GM20000 (cell line): ENCODE data around the gene CADM2.
"Not testable (repeated sequence)": the region's sequence is repeated elsewhere in the genome, so short reads cannot be mapped to it uniquely, and the experiment has no call there.

ENCODE experiments used
- DNase-seq: peaks from one replicate; pipeline ENCODE4 v3.0.0; 2012; ENCODE audit warnings: low spot score
- TF ChIP-seq, protein P1 (sequence below): IDR thresholded peaks from 2 replicates; pipeline ENCODE4 v1.5.1; 2012; ENCODE audit warnings: mild to moderate bottlenecking, control low read depth; ENCODE audit errors: extremely low read depth, missing control alignments

CADM2 gene

GRCh38 chr3:85483986-85484385, 525.2 kb downstream of the CADM2 start:
- TF ChIP-seq, protein P1, sequence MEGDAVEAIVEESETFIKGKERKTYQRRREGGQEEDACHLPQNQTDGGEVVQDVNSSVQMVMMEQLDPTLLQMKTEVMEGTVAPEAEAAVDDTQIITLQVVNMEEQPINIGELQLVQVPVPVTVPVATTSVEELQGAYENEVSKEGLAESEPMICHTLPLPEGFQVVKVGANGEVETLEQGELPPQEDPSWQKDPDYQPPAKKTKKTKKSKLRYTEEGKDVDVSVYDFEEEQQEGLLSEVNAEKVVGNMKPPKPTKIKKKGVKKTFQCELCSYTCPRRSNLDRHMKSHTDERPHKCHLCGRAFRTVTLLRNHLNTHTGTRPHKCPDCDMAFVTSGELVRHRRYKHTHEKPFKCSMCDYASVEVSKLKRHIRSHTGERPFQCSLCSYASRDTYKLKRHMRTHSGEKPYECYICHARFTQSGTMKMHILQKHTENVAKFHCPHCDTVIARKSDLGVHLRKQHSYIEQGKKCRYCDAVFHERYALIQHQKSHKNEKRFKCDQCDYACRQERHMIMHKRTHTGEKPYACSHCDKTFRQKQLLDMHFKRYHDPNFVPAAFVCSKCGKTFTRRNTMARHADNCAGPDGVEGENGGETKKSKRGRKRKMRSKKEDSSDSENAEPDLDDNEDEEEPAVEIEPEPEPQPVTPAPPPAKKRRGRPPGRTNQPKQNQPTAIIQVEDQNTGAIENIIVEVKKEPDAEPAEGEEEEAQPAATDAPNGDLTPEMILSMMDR: no peak
- no peak for DNase-seq

GRCh38 chr3:85487375-85487774, 528.6 kb downstream of the CADM2 start:
- no peak for DNase-seq
- TF ChIP-seq, protein P1: no peak

GRCh38 chr3:85495602-85496001, 536.8 kb downstream of the CADM2 start:
- TF ChIP-seq, protein P1: no peak
- DNase-seq: no peak

DNA sequence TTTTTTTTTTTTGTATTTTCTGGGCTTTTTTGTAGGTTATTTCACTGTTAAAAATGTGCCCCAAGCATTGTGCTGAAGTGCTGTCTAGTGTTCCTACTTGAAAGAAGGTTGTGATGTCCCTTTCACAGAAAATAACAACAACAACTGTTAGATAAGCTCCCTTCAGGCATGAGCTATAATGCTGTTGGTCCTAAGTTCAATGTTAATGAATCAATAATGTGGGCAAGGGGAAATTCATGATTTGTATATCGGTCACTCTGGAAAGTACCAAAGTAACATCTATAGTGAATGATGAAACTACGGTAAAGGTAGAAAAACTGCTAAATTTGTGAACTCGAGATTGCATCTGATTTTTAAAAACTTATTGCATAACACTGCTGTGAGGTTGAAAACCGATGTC, 539.4 kb downstream of the CADM2 start:
- TF ChIP-seq, protein P1: no peak
- no peak for DNase-seq

DNA sequence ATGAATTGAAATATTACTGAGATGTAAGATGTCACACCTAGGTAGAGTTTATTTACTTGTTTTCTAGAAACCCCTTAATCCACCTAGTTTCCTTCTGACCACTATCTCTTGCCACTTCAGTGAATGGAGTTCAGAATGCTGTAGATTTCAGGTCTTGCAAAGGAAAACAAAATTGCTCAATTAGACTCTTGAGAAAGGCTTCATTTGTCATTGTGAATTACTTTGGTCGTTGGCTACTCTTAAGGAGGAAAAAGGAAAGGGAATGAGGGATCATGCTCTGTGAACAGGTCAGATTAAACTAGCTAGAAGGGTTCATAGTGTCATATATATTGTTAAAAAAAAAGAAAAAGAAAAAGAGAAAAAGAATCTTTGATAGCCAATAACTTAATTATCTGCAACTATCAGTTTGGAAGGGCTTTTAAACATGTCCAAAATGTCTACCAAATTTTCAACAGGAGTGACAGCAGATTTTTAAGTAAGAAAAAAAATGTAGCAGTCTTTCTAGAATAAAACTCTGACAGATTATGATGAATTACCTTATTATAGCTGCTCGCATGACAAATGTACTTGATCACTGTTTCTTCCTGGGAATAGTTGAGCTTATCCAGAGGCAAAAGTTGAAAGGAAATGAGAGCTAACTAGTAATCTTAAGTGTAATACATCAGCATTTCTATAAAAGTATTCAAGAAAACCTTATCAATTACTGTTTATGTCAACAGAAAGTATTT, 543.5 kb downstream of the CADM2 start:
- no peak for DNase-seq
- TF ChIP-seq, protein P1: no peak

GRCh38 chr3:85504129-85504784, 545.5 kb downstream of the CADM2 start:
- DNase-seq: not testable (repeated sequence)

DNA sequence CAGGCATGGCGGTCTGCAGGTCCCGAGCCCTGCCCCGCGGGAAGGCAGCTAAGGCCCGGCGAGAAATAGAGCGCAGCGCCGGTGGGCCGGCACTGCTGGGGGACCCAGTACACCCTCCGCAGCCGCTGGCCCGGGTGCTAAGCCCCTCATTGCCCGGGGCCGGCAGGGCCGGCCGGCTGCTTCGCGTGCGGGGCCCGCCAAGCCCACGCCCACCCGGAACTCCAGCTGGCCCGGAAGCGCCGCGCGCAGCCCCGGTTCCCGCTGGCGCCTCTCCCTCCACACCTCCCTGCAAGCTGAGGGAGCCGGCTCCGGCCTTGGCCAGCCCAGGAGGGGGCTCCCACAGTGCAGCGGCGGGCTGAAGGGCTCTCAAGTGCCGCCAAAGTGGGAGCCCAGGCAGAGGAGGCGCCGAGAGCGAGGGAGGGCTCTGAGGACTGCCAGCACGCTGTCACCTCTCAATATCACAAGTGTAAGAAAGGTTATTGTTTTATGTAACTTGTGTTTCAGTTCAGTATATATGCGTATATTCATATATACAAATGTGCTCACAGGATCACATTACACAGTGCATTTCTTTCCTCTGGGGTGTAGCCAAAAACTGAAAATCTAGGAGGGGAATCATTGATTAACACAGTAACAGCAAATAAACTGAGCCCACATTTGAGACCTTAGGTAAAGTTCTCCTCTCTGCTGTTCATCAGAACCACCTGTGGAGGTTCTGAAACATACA, 546.2 kb downstream of the CADM2 start:
- DNase-seq: not testable (repeated sequence)

GRCh38 chr3:85507052-85507451, 548.3 kb downstream of the CADM2 start:
- DNase-seq: not testable (repeated sequence)

- TF ChIP-seq, protein P1: no peak
- DNase-seq: no peak
Measured at GRCh38 chr3:85508659-85509058, 549.9 kb downstream of the CADM2 start.
